ENCODE results near the gene TSR3. TPM values are rescaled to one million over a fixed set of nuclear protein-coding genes. Genes with fewer than 3 reads are reported as not detected.

The TSR3 gene
- total and polyA plus RNA-seq, 8 donors = 9.3 to 441 (median 65.0) TPM

DNA sequence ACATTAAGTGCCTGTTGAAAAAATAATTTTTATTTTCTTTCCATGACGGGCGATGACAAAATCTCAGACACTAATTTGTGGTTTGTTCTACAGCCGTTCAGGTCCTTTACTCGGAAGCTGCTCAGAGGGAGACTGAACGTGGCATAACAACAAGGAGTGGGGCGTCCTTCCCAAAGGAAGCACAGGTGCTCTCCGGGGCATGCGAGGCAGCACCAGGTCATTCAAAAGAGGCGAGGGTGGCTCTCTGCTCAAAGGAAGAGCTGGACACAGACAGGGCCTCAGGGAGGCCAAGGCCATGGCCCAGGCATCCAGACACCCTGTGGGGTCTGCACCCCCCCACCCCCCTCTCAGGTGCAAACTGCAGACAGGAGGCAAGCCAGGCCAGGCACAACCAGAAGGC is 46.7 kb upstream of the TSR3 start:
- Histone ChIP-seq H3K27ac (no peak overlapping the region), H3K4me1 (no peaks in the 10 kb centered on the region), H3K9me3 (no peaks in the 10 kb centered on the region), H3K4me3 (no peak overlapping the region), H3K36me3 (peaks cover 70 to 93% (median 93%) of the 10 kb centered on the region in 4 donors), H3K27me3 (no peaks in the 10 kb centered on the region)
- intact Hi-C loops (cut with DNase I; ENCODE audit: low total_unique reads) = no loop called here
- WGBS, 5 donors = 91 to 98% (median 95%) methylated on average over 9 of the region's 9 CpGs
- TF ChIP-seq POLR2A (IDR thresholded peaks at IDR 0.05) (no peak), EP300 (IDR thresholded peaks at IDR 0.05) (no peak), CTCF (IDR thresholded peaks at IDR 0.05) (no peak), POLR2AphosphoS5 (IDR thresholded peaks at IDR 0.05) (no peak)
- DNase-seq = no peak

DNA sequence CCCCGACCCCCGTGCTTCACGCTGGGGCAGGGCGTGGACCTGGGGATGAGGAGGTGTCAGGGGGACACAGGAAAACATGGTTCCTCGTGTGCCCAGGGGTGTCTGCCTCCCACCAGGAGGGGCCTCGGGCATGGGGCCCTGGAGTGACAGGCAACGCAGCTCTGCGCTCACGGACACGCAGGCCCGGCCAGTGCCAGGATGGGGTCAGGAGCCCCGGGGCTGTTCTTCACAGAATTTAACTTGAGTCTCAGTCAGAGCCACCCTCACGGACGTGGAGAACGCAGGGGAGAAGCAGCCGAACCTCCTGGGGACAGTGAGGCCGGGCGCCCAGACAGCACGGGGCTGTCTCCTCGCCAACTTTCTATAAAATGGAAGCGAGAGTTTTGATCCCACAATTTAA is 46.1 kb upstream of the TSR3 start:
- H3K36me3 ChIP-seq = peaks cover 70 to 93% (median 93%) of the 10 kb centered on the region in 4 donors

DNA sequence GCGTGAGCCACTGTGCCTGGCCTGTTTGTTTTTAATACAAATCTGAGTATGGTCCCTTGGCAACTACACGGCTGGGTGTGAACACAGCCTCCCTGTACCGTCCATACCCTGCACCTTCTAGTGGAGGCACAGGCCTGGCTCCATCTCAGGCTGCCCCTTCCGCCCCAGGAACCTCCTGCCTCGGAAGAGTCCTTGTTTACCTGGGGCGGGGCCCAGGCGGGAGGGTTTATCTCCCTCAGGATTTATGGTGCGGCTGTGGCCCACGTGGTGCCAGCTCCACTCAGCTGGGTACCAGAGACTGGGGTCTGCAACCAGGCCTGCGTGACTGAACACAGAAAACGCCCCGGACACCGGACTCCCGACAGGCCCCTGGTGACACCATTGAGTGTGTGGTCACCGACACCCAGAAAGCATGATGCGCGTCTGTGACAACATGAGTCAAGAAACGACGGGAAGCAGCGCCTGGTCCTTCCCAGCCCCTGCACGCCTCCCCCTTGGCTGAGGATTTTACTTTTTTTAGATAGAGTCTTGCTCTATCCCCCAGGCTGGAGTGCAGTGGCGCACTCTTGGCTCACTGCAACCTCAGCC is 43.9 kb upstream of the TSR3 start:
- Histone ChIP-seq H3K4me3 (no peak overlapping the region), H3K27ac (no peak overlapping the region), H3K9me3 (no peaks in the 10 kb centered on the region), H3K27me3 (no peaks in the 10 kb centered on the region), H3K4me1 (no peaks in the 10 kb centered on the region), H3K36me3 (peaks cover 66 to 93% (median 93%) of the 10 kb centered on the region in 4 donors)
- 74 to 85% (median 79%) methylated on average over 14 to 22 of the region's 22 CpGs for WGBS, 5 donors
- DNase-seq = no peak
- intact Hi-C loops (cut with DNase I; ENCODE audit: low total_unique reads) = no loop called here
- TF ChIP-seq CTCF (IDR thresholded peaks at IDR 0.05) (no peak), POLR2A (IDR thresholded peaks at IDR 0.05) (no peak), EP300 (IDR thresholded peaks at IDR 0.05) (no peak), POLR2AphosphoS5 (IDR thresholded peaks at IDR 0.05) (no peak)

More for the DNA sequence above, 46.1 kb upstream of the TSR3 start:
- Histone ChIP-seq H3K4me1 (no peaks in the 10 kb centered on the region), H3K27me3 (no peaks in the 10 kb centered on the region), H3K27ac (no peak overlapping the region), H3K4me3 (no peak overlapping the region), H3K9me3 (no peaks in the 10 kb centered on the region)
- WGBS, 5 donors = 87 to 96% (median 94%) methylated on average over 19 to 21 of the region's 21 CpGs
- intact Hi-C loops (cut with DNase I; ENCODE audit: low total_unique reads) = no loop called here
- TF ChIP-seq EP300 (IDR thresholded peaks at IDR 0.05) = no peak
- no peak for TF ChIP-seq POLR2AphosphoS5 (IDR thresholded peaks at IDR 0.05)
- TF ChIP-seq CTCF (IDR thresholded peaks at IDR 0.05) = no peak
- no peak for TF ChIP-seq POLR2A (IDR thresholded peaks at IDR 0.05)
- DNase-seq = no peak

GRCh38 chr16:1394367-1394951 is 42.8 kb upstream of the TSR3 start:
- Histone ChIP-seq H3K9me3 (no peaks in the 10 kb centered on the region), H3K4me1 (no peaks in the 10 kb centered on the region), H3K36me3 (peaks cover 67 to 93% (median 93%) of the 10 kb centered on the region in 4 donors), H3K27ac (no peak overlapping the region), H3K27me3 (no peaks in the 10 kb centered on the region), H3K4me3 (no peak overlapping the region)
- WGBS, 5 donors = 86 to 93% (median 91%) methylated on average over 15 to 19 of the region's 19 CpGs
- intact Hi-C loops (cut with DNase I; ENCODE audit: low total_unique reads) = no loop called here
- TF ChIP-seq CTCF (IDR thresholded peaks at IDR 0.05) = no peak
- no peak for DNase-seq

Measured in stomach (tissue), 9 donors.